ENCODE results near the gene ENOX1. TPM values are rescaled to one million over a fixed set of nuclear protein-coding genes. Genes with fewer than 3 reads are reported as not detected.

Gene ENOX1
- polyA plus RNA-seq, 4 donors: 8.4 to 29.7 (median 12.3) TPM

GRCh38 chr13:43510956-43511901 lies 275.5 kb downstream of the ENOX1 start:
- no peak for DNase-seq (ENCODE audit: low read depth in 4 of 4, low spot score in 3 of 4)

GRCh38 chr13:43495732-43496131 lies 291.0 kb downstream of the ENOX1 start:
- no peak for DNase-seq (ENCODE audit: low read depth in 4 of 4, low spot score in 3 of 4)

- no peak for DNase-seq (ENCODE audit: low read depth in 4 of 4, low spot score in 3 of 4)
These were observed 292.6 kb downstream of the ENOX1 start for GRCh38 chr13:43494206-43494605.

DNA sequence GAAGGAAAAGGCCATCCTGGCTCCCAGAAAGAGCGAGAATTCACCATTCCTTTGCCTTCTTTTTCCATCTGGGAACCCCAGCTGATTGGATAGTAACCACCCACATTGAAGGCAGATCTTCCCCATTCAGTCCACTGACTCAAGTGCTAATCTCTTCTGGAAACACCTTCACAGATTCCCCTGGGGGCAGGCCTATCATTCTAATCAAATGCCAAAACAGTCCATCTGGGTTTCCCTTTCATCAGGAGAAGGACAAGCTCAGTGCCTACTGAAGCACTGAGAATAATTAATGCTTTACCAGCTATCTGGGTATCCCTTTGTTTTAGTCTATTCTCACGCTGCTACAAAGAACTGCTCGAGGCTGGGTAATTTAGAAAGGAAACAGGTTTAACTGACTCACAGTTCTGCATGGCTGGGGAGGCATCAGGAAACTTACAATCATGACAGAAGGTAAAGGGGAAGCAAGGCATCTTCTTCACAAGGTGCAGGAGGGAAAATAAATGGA lies 293.2 kb downstream of the ENOX1 start:
- DNase-seq (ENCODE audit: low read depth in 4 of 4, low spot score in 3 of 4): no peak

GRCh38 chr13:43492745-43493144 lies 294.0 kb downstream of the ENOX1 start:
- no peak for DNase-seq (ENCODE audit: low read depth in 4 of 4, low spot score in 3 of 4)

GRCh38 chr13:43492311-43492710 lies 294.5 kb downstream of the ENOX1 start:
- DNase-seq (ENCODE audit: low read depth in 4 of 4, low spot score in 3 of 4): peak in 1 of 4 donors; percentile 29

DNA sequence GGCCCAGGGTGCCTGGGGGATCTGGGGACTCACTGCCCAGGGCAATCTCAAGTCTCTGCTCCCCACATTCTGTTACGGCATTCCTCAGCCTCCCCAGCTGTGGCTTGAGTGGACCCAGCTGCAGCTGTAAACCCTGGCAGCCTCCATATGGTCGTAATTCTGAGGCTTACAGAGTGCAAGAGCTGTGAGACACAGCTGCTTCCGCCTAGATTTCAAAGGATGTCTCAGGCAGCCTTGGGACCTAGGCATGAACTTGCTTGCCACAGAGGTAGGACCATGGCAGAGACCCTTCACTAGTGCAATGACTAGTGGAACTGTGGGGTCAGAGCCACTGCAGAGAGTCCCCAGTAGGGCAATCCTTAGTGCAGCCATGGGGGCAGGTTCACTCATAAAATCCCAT lies 297.5 kb downstream of the ENOX1 start:
- DNase-seq (ENCODE audit: low read depth in 4 of 4, low spot score in 3 of 4): peak; percentile 47 to 54 (median 49)

DNA sequence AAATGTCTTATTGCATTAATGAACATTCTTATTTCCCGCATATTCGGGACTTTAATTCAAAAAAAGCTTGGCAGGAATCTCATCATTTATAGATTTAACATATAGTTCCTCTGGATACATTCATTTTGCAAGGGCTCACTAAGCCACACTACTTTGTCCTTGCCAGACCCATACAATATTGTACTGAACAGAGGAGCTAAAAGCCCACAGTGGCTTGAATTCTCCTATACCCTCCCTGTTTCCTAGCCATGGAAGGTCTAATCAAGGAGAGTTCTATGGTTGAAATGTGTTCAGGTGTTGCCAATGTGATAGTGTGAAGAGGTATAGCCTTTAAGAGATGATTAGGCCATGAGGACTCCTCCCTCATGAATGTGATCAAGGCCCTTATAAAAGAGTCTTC lies 298.9 kb downstream of the ENOX1 start:
- DNase-seq (ENCODE audit: low read depth in 4 of 4, low spot score in 3 of 4): no peak

DNA sequence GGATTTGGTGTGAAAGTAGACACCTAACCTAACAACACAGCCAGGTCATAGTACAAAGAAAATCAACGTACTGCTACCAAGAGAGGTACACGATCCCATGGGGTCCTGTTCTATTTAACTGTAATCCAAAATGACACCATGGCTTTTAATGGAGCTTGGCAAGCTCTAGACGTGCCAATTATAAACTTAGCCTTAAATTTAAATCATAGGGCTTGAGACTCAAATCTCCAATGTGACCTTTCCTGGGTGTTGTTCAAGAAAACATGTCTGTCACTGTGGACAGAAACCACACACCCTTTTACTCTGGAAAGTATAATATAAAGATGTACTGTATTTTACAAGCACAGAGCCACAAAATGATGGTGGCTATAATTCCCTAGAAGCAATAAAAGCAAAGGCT lies 299.3 kb downstream of the ENOX1 start:
- no peak for DNase-seq (ENCODE audit: low read depth in 4 of 4, low spot score in 3 of 4)

DNA sequence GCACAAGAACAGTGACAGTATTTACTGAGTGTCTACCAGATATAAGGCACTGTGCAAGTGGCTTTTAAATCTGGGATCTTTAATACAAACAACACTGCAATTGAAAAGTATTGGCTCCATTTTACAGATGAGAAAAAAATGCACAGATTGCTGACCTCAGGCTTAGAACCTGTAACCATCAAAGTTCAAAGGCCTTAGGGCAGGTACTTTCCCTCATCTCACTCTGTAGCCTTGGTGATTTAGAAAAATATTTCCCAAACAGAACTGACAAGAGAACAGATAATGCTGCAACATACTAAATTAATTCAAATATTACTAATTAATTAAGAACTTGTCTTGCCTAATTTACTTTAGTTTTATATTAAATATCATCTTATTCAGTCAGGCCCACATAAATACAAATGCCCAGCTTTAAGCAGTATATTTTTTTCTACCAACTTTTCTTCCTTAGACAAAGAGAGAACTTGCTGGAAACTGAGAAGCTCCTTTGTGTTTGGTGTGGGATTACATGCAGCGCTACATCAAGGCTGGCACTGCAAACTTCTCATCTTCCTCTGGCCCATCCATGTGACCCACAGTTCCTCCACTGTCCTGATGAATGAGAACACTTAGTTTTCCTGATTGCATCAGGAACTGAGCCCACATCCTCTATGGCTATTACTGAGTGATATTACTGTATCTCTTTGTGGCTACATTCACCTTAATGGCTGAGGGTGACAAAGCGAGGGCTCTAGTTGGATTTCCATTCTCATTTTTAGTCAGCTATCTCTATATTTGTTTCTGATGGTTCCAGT lies 302.1 kb downstream of the ENOX1 start:
- no peak for DNase-seq (ENCODE audit: low read depth in 4 of 4, low spot score in 3 of 4)

GRCh38 chr13:43483930-43484329 lies 302.8 kb downstream of the ENOX1 start:
- DNase-seq (ENCODE audit: low read depth in 4 of 4, low spot score in 3 of 4): no peak

GRCh38 chr13:43482641-43483040 lies 304.1 kb downstream of the ENOX1 start:
- DNase-seq (ENCODE audit: low read depth in 4 of 4, low spot score in 3 of 4): no peak

GRCh38 chr13:43482026-43482425 lies 304.7 kb downstream of the ENOX1 start:
- no peak for DNase-seq (ENCODE audit: low read depth in 4 of 4, low spot score in 3 of 4)

- DNase-seq (ENCODE audit: low read depth in 4 of 4, low spot score in 3 of 4): no peak
These were observed 307.9 kb downstream of the ENOX1 start for GRCh38 chr13:43478902-43479301.

DNA sequence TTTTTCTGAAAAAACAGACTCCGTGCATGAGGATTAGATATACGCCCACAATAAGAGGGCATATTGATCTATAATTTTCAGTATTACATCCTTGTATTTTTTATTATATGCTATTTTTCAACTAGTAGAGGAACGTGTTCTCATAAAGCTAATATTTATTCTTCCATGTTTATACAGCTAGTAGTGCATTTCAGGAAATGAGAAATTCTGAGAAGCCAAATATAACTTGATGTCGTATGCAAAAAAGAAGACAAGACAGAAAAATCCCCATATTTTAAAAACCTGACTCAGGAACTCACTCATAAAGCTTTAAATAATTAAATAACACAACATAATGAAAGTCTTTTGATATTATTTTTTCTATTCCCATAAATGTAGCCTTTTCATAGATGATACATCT lies 308.6 kb downstream of the ENOX1 start:
- no peak for DNase-seq (ENCODE audit: low read depth in 4 of 4, low spot score in 3 of 4)

DNA sequence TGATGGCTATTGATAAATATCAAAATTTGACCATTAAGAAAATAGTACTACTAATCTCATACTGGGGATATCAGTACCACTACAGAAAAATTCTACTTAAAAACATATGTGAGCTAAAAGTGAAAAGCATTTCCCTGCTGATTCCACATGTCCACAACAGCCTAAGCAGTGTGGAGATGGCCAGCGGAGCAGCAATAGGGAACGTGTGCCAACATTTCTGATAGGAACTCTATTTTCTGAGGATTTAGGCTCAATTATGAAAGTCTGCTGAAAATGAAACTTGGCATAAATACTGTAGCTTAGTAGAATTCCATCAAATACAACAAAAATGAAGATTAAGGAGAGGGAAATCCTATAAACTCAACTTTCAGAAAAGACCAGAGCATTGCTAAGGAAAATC lies 311.6 kb downstream of the ENOX1 start:
- no peak for DNase-seq (ENCODE audit: low read depth in 4 of 4, low spot score in 3 of 4)

DNA sequence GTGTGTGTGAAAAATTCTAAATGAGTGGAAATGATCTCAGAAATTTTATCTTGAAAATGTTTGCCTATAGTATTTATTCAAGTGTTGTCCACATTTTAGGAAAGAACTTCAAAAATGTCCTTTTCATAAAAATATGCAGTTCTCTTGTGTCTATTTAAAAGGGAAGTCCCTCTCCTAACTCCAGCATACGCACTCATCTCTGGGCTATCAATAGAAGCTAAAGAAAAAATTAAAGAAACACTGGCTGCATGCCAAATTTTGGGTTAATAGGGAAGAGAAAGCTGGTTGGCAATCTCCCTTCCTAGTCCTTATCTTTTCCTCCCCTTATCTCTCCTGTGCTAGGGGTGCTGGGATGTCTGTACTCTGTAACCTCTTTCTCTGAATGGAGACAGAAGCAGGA lies 313.3 kb downstream of the ENOX1 start:
- no peak for DNase-seq (ENCODE audit: low read depth in 4 of 4, low spot score in 3 of 4)

DNA sequence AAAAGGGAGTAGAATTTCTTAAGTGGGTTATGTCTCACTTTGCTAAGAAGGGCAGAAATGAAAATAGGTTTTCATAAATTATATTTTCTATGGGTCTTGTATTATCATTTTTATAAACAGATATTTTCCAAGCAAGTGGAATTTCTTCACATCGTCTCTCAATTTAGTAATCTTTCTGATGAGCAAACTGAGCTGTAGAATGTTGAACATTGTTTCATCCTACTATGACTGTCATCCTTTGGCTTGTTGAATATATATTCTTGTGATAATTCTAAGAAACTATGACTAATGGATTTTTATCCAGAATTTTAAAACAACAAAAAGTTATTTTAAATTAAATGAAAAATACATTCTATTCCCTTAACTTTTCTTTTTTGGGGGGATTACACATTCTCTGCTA lies 313.8 kb downstream of the ENOX1 start:
- no peak for DNase-seq (ENCODE audit: low read depth in 4 of 4, low spot score in 3 of 4)

DNA sequence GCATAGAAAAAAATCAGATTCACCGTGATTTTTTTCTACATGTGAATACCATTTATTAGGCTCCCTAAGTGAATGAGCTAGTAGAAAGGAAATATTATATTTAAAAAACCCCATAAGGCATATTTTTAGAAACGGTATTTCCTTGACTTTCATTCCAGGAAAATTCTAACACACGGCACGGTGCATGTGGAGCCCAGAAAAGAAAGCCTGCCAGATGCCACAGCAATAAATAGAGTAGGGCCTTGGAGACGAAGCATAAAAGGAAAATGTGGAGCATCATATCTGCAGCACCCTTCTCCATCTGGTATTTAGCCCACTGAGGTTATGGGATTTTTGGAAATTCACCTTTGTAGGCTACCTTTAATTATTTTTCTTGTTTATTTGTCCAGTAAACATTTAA lies 314.4 kb downstream of the ENOX1 start:
- DNase-seq (ENCODE audit: low read depth in 4 of 4, low spot score in 3 of 4): no peak

DNA sequence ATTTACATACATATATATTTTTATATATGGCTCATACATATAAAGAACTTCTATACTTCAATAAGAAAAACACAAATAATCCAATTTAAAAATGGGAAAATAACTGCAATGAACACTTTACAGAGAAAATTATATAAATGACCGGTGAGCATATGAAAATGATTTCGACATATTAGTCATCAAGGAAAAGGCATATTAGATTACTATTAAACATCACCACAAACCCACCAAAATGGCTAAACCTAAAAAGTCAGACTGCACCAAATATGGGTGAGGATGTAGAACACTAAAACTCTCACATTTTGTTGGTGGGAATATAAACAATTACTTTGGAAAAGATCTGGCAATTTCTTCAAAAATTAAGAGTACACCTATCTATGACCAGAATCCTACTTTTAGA lies 316.2 kb downstream of the ENOX1 start:
- DNase-seq (ENCODE audit: low read depth in 4 of 4, low spot score in 3 of 4): no peak

DNA sequence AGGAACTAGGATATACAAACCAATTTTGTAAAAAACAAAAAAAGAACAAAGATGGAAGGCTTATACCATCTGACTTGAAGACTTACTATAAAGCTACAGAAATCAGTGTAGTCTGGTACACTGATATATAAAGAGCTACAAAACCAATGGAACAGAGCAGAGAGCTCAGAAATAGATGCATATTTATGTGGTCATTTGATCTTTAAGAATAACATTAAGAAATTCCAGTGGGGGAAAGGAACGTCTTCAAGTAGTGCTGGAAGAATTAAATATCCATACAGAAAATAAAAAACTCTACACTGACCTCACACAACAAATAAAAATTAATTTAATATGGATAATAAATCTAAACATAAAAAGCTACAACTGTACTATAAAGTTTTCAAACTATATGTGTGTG lies 317.0 kb downstream of the ENOX1 start:
- no peak for DNase-seq (ENCODE audit: low read depth in 4 of 4, low spot score in 3 of 4)

All from left renal pelvis (tissue), 4 donors.